Measurements from ENCODE around the gene MEGF10.

MEGF10 gene

DNA sequence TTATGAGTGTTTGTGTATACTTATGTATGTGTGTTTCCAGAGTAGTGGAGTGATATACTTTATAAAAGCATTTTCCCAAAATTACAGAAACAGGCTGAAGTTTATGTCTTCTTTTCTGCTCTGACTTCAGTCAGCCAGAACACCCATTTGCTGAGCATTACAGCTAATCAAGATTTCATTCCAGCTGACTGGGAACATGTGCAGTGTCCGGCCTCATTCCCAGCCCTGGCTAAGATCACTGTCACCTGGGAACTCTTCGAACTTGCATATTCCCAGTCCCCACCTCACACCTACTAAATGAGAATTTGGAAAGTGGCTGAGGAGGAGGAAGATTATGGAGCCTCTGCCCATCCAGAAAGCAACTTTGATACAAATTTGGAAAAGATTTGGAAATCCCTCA is 136.1 kb downstream of the MEGF10 start:
- H3K27ac ChIP-seq (ENCODE audit: low read depth, low read length): no peak overlapping the region

DNA sequence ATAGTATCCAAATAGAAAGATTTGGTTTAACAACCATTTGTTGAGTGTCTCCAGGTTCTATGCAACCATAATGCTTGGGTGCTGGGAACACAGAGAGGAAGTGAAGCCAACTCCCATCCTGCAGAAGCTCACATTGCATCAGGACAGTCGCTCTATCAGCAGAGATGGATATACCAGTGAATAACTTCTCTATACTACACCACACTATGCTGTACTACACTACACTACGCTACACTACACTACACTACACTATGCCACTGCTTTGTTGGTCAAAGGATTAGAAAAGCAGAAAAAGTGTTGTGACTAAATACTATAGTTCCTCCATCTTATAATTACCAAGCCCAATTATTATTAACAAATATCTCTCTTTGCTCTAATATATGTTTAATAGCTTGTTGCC is 137.7 kb downstream of the MEGF10 start:
- no peak overlapping the region for H3K4me3 ChIP-seq (ENCODE audit: low read length)
- peak overlapping the region; percentile 9 for H3K27ac ChIP-seq (ENCODE audit: low read depth, low read length)
- no peaks in the 10 kb centered on the region for H3K27me3 ChIP-seq (ENCODE audit: control insufficient read depth, insufficient read depth, low read length)
- peaks cover 2% of the 10 kb centered on the region for H3K4me1 ChIP-seq (ENCODE audit: control insufficient read depth, insufficient read depth, low read length)
- H3K9ac ChIP-seq (ENCODE audit: low read length): no peak overlapping the region
- H3K36me3 ChIP-seq (ENCODE audit: control insufficient read depth, insufficient read depth, low read length): no peaks in the 10 kb centered on the region

More for the DNA sequence above, 136.1 kb downstream of the MEGF10 start:
- Histone ChIP-seq H3K4me3 (ENCODE audit: low read length) (no peak overlapping the region), H3K36me3 (ENCODE audit: control insufficient read depth, insufficient read depth, low read length) (no peaks in the 10 kb centered on the region), H3K27me3 (ENCODE audit: control insufficient read depth, insufficient read depth, low read length) (no peaks in the 10 kb centered on the region), H3K9ac (ENCODE audit: low read length) (no peak overlapping the region), H3K4me1 (ENCODE audit: control insufficient read depth, insufficient read depth, low read length) (peaks cover 2% of the 10 kb centered on the region)

DNA sequence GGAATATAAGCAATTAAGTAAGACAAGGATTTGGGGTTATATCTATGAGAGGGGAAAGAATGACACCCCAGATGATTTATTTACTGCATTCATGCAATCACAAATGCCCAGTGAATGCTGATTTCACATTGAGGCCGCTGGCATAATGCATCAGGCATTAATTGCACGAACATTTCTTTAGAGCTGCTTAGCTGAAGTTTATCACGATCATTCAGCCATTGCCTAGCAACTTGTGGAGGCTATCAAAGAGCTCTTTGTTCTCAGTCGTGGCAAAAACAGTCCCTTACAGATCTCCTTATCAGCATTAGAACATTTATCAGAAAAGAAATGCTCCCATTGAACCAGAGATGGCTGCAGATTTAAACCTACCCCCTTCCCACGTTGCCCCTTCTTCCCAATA is 138.2 kb downstream of the MEGF10 start:
- Histone ChIP-seq H3K9ac (ENCODE audit: low read length) (no peak overlapping the region), H3K4me3 (ENCODE audit: low read length) (no peak overlapping the region), H3K36me3 (ENCODE audit: control insufficient read depth, insufficient read depth, low read length) (no peaks in the 10 kb centered on the region), H3K4me1 (ENCODE audit: control insufficient read depth, insufficient read depth, low read length) (peaks cover 2% of the 10 kb centered on the region), H3K27me3 (ENCODE audit: control insufficient read depth, insufficient read depth, low read length) (no peaks in the 10 kb centered on the region), H3K27ac (ENCODE audit: low read depth, low read length) (no peak overlapping the region)

DNA sequence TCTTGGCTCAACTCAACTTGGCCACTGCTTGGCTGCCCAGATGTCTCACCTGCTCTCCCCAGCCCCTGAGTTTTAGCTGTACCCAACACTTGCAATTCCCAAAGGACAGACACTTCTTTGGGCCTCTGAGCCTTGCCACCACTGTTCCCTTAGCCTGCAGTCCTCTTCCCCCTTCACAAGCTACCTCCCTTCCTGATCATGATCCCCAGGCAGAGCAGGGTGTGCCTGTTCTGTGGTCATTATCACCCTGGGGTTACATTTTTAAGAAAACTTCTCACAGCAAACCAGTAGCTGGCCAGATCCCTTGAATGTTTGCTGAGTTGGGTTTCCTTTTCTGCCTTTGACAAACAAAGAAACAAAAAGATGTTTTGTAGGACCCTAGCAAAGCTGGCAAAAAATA is 139.3 kb downstream of the MEGF10 start:
- Histone ChIP-seq H3K4me1 (ENCODE audit: control insufficient read depth, insufficient read depth, low read length) (peaks cover 2% of the 10 kb centered on the region), H3K27ac (ENCODE audit: low read depth, low read length) (no peak overlapping the region)

DNA sequence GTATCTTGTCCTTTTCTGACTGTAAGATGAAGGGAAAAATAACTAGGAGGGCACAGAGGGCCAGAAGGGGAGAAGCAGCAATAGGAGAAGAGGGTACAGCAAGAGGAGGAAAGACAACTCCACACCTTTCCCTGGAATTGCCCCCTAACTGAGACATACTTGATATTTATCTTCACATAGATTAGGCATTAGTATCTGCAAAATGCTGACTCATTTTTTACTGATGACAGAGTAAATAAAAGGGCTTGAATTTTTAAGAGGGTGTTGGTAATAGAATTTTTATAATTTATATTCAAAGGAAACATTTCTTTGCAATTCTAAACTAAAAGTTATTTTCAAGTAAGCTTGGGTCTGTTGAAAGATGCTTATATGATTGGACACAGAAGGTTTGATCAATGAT is 140.0 kb downstream of the MEGF10 start:
- H3K36me3 ChIP-seq (ENCODE audit: control insufficient read depth, insufficient read depth, low read length): no peaks in the 10 kb centered on the region
- H3K4me1 ChIP-seq (ENCODE audit: control insufficient read depth, insufficient read depth, low read length): peaks cover 2% of the 10 kb centered on the region
- no peaks in the 10 kb centered on the region for H3K27me3 ChIP-seq (ENCODE audit: control insufficient read depth, insufficient read depth, low read length)
- no peak overlapping the region for H3K4me3 ChIP-seq (ENCODE audit: low read length)
- H3K9ac ChIP-seq (ENCODE audit: low read length): no peak overlapping the region
- H3K27ac ChIP-seq (ENCODE audit: low read depth, low read length): no peak overlapping the region

More for the DNA sequence above, 139.3 kb downstream of the MEGF10 start:
- H3K36me3 ChIP-seq (ENCODE audit: control insufficient read depth, insufficient read depth, low read length): no peaks in the 10 kb centered on the region
- H3K4me3 ChIP-seq (ENCODE audit: low read length): no peak overlapping the region
- H3K27me3 ChIP-seq (ENCODE audit: control insufficient read depth, insufficient read depth, low read length): no peaks in the 10 kb centered on the region
- H3K9ac ChIP-seq (ENCODE audit: low read length): no peak overlapping the region

DNA sequence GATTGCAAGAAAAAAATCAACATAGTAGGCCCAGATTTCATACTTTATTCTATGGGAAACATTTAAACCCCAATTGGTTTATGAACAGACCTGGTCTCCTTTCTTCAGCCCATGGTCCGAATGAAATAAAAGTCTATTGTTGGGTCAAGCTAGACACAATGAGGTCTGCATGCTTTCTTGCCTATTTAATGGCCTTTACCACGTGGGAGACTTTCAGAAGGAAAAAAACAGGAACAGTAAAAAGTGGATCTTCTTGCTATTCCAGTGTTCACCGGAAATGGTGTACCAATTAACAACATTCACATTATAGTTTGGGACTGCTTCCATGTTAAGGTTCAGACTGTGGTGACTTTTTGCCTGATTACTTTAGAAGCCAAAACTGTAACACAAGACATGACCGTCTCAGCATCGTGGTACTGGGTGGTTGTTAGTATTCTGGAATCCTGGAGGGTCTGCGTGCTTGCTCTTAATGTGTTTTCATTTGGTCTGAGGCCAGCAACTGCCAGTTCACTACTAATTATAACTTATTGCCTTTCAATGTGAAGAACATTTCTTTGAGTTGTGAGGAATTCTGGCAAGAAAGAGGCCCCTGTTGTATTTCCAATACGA is 141.5 kb downstream of the MEGF10 start:
- H3K27ac ChIP-seq (ENCODE audit: low read depth, low read length): no peak overlapping the region
- no peak overlapping the region for H3K9ac ChIP-seq (ENCODE audit: low read length)
- no peaks in the 10 kb centered on the region for H3K4me1 ChIP-seq (ENCODE audit: control insufficient read depth, insufficient read depth, low read length)
- H3K36me3 ChIP-seq (ENCODE audit: control insufficient read depth, insufficient read depth, low read length): no peaks in the 10 kb centered on the region
- no peak overlapping the region for H3K4me3 ChIP-seq (ENCODE audit: low read length)
- no peaks in the 10 kb centered on the region for H3K27me3 ChIP-seq (ENCODE audit: control insufficient read depth, insufficient read depth, low read length)

DNA sequence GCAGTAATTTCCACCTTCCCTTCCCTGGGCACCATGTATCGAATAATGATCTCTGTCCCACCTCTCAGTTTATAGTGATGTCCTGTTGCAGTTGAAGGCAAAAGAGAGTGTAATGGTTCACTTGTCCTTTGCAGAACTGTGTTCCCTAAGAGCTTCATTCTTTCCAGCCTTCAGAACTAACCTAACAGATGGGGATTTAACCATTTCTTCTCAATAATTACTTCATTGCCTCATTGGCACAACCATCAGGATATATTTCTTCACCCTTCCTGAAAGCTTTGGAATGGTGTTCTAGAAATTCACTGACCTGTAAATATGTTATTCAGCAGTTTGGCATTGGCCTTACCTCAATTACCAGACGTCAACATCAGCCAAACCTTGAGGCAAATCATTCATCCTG is 142.9 kb downstream of the MEGF10 start:
- no peaks in the 10 kb centered on the region for H3K27me3 ChIP-seq (ENCODE audit: control insufficient read depth, insufficient read depth, low read length)
- no peak overlapping the region for H3K4me3 ChIP-seq (ENCODE audit: low read length)
- no peak overlapping the region for H3K9ac ChIP-seq (ENCODE audit: low read length)
- no peaks in the 10 kb centered on the region for H3K36me3 ChIP-seq (ENCODE audit: control insufficient read depth, insufficient read depth, low read length)
- H3K27ac ChIP-seq (ENCODE audit: low read depth, low read length): no peak overlapping the region
- no peaks in the 10 kb centered on the region for H3K4me1 ChIP-seq (ENCODE audit: control insufficient read depth, insufficient read depth, low read length)

DNA sequence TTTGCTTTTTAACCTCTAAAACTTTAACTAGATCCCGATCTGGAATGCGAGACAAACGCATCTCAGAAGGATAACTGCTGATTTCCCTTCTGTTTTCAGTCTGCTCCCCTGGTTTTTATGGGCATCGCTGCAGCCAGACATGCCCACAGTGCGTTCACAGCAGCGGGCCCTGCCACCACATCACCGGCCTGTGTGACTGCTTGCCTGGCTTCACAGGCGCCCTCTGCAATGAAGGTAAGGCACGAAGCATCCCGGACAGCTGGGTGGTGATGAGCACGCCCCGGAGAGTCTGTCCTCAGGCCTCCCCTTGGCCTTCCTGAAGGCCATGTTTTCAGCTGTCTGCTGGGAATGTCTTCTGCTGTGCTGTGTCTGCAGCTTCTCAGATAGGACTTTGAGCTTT is 144.0 kb downstream of the MEGF10 start:
- no peak overlapping the region for H3K9ac ChIP-seq (ENCODE audit: low read length)
- no peaks in the 10 kb centered on the region for H3K36me3 ChIP-seq (ENCODE audit: control insufficient read depth, insufficient read depth, low read length)
- H3K27ac ChIP-seq (ENCODE audit: low read depth, low read length): no peak overlapping the region
- H3K4me1 ChIP-seq (ENCODE audit: control insufficient read depth, insufficient read depth, low read length): no peaks in the 10 kb centered on the region
- no peak overlapping the region for H3K4me3 ChIP-seq (ENCODE audit: low read length)
- no peaks in the 10 kb centered on the region for H3K27me3 ChIP-seq (ENCODE audit: control insufficient read depth, insufficient read depth, low read length)

DNA sequence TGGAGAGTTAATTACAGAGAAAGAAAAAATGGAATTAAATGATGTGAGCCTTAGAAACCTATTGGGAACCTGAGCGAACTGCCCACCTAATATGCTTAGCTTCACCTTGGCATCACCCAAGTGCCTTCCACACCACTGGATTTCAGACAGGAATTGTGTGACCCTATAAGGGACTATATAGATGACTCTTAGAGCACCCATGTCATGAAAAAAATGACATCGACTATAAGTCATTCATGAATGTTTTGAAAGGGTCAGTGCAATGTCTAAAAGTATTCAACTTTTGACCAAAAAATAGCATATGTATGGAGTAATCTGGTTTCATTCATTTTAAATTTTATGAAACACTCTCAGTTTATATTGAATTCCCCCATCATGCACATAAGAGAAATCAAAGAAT is 145.2 kb downstream of the MEGF10 start:
- no peaks in the 10 kb centered on the region for H3K27me3 ChIP-seq (ENCODE audit: control insufficient read depth, insufficient read depth, low read length)
- no peaks in the 10 kb centered on the region for H3K4me1 ChIP-seq (ENCODE audit: control insufficient read depth, insufficient read depth, low read length)
- H3K36me3 ChIP-seq (ENCODE audit: control insufficient read depth, insufficient read depth, low read length): no peaks in the 10 kb centered on the region
- no peak overlapping the region for H3K27ac ChIP-seq (ENCODE audit: low read depth, low read length)
- no peak overlapping the region for H3K4me3 ChIP-seq (ENCODE audit: low read length)
- H3K9ac ChIP-seq (ENCODE audit: low read length): no peak overlapping the region

DNA sequence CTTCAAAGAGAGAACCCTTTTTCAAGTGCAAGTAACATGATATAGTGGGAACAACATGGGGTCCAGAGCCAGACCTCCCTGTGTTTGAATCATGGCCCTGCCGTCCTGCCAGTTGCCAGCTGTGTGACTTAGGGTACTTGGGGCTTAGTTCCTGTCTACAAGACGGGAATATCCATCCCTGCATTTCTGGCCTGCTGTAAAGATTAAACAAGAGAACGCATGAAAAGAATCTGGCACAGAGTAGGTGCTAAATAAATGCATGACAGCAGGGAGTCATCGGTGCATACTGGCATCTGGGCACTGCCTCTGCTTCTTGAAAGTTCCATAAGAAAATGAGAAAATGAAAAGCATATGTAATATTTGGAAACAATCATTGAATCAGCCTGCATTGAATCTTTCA is 149.0 kb downstream of the MEGF10 start:
- H3K27me3 ChIP-seq (ENCODE audit: control insufficient read depth, insufficient read depth, low read length): no peaks in the 10 kb centered on the region
- no peak overlapping the region for H3K27ac ChIP-seq (ENCODE audit: low read depth, low read length)
- no peaks in the 10 kb centered on the region for H3K36me3 ChIP-seq (ENCODE audit: control insufficient read depth, insufficient read depth, low read length)
- H3K9ac ChIP-seq (ENCODE audit: low read length): no peak overlapping the region
- H3K4me3 ChIP-seq (ENCODE audit: low read length): no peak overlapping the region
- H3K4me1 ChIP-seq (ENCODE audit: control insufficient read depth, insufficient read depth, low read length): no peaks in the 10 kb centered on the region

DNA sequence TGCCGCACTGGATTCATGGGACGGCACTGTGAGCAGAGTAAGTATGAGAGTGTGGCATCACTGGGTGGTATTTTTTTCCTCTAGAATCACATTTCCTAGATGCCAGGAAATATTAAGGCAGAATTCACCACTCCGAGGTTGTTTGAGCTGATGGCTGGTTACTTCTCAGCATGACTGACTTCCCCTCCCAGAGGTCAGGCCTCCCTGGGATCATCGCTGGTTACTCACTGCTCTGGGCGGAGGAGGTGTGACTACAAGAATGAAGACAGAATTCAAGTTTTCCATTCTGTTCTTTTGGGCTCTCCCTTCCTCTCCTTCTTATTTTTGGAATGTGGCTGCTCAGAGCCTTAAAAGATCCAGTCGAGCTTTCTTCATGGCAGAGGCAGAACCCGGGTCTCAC is 150.2 kb downstream of the MEGF10 start:
- Histone ChIP-seq H3K4me1 (ENCODE audit: control insufficient read depth, insufficient read depth, low read length) (no peaks in the 10 kb centered on the region), H3K27me3 (ENCODE audit: control insufficient read depth, insufficient read depth, low read length) (no peaks in the 10 kb centered on the region), H3K36me3 (ENCODE audit: control insufficient read depth, insufficient read depth, low read length) (no peaks in the 10 kb centered on the region), H3K9ac (ENCODE audit: low read length) (no peak overlapping the region), H3K4me3 (ENCODE audit: low read length) (no peak overlapping the region), H3K27ac (ENCODE audit: low read depth, low read length) (no peak overlapping the region)

DNA sequence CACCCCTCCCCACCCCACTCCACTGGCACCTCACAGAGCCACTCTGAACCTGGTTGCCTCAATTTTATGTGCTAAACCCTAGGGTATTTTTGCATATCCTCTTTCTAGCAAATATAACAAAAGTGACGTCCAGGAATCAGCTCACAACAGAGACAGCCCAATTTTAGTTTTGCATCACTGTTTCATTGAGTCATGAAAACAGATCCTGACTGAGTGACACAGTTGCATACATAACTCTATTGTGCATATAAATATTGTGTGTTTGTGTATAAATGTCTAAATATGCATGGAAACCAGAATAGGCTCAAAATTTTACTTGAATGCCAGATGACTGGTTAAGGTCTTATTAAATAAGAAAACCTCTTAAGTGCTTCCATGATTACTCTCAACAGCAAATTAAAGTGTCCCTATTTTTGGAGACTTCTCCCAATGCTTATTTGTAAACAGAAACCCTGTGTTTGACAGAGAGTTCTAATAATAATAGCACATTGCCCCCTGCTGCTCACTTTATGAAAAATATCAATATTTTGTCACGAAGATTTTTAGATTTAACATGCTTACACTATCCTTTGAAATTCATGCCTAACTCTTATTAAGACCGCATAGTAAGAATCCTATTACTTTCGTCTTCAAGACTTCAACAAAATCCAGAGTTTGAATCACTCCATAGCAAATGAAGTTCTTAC is 151.3 kb downstream of the MEGF10 start:
- no peaks in the 10 kb centered on the region for H3K4me1 ChIP-seq (ENCODE audit: control insufficient read depth, insufficient read depth, low read length)
- H3K9ac ChIP-seq (ENCODE audit: low read length): no peak overlapping the region
- H3K36me3 ChIP-seq (ENCODE audit: control insufficient read depth, insufficient read depth, low read length): no peaks in the 10 kb centered on the region
- no peak overlapping the region for H3K4me3 ChIP-seq (ENCODE audit: low read length)
- H3K27me3 ChIP-seq (ENCODE audit: control insufficient read depth, insufficient read depth, low read length): no peaks in the 10 kb centered on the region
- H3K27ac ChIP-seq (ENCODE audit: low read depth, low read length): no peak overlapping the region

DNA sequence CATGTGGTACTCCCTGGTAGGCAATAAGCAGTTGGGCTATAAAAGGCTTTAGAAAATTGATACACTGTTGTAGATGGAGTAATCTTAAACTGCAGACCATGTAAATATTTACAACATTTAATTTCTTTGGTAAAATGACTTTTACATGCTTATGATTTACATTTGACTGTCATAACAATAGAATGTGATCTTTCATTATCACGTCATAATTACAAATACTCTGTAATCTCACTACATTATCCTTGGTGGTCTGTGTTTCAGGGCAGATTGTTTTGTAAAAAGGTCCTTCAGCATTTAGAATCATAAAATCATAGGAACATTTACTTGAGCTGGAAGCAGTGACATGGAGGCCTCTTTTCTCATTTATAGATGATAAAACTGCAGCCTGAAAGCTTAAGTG is 153.6 kb downstream of the MEGF10 start:
- Histone ChIP-seq H3K4me3 (ENCODE audit: low read length) (no peak overlapping the region), H3K4me1 (ENCODE audit: control insufficient read depth, insufficient read depth, low read length) (no peaks in the 10 kb centered on the region), H3K36me3 (ENCODE audit: control insufficient read depth, insufficient read depth, low read length) (no peaks in the 10 kb centered on the region), H3K27me3 (ENCODE audit: control insufficient read depth, insufficient read depth, low read length) (no peaks in the 10 kb centered on the region), H3K27ac (ENCODE audit: low read depth, low read length) (no peak overlapping the region), H3K9ac (ENCODE audit: low read length) (no peak overlapping the region)
